ENCODE measurements around the gene UTP4. TPM values are rescaled to one million over a fixed set of nuclear protein-coding genes. Genes with fewer than 3 reads are reported as not detected.

UTP4 gene
- total RNA-seq, 1 experiment from 2014 or later = 61.7 TPM

GRCh38 chr16:69108905-69109252 is 23.6 kb upstream of the UTP4 start:
- no TSS peak for BruUV-seq (replicated peaks)
- DNase-seq (ENCODE audit: low read depth, low spot score) (no peak), ATAC-seq (no peak)
- Histone ChIP-seq H3K36me3 (ENCODE audit: control insufficient read depth, insufficient read depth, low read length) (no peaks in the 10 kb centered on the region), H3K4me3 (ENCODE audit: low read depth in 2 of 2, low read length in 2 of 2) (no peak overlapping the region; a peak in 1 of 4 replicates), H3K27me3 (ENCODE audit: control insufficient read depth, insufficient read depth, low read length) (no peaks in the 10 kb centered on the region), H3K4me1 (ENCODE audit: control insufficient read depth, insufficient read depth, low read length) (peaks cover 19% of the 10 kb centered on the region), H3K27ac (ENCODE audit: low read length) (no peak overlapping the region), H3K9me3 (ENCODE audit: control insufficient read depth, insufficient read depth, low read depth, low read length) (no peaks in the 10 kb centered on the region)
- intact Hi-C loops (cut with micrococcal nuclease; ENCODE audit: unreplicated experiment) = loop anchor here (5.0 kb wide), 1 partner anchor 207 kb away; no protein-coding TSS in a partner anchor
- TF ChIP-seq SIN3A (IDR thresholded peaks at IDR 0.05; ENCODE audit: borderline replicate concordance, insufficient read depth, low read depth, low read length) (no peak), TCF7L2 (IDR thresholded peaks at IDR 0.05; ENCODE audit: low read depth, low read length) (no peak), REST (IDR thresholded peaks at IDR 0.05; ENCODE audit: insufficient read depth in 1 of 2, low read depth in 2 of 2, low read length in 1 of 2) (no peak), POLR2AphosphoS5 (IDR thresholded peaks at IDR 0.05; ENCODE audit: low read depth, low read length) (no peak)
- TF ChIP-seq, protein P1, sequence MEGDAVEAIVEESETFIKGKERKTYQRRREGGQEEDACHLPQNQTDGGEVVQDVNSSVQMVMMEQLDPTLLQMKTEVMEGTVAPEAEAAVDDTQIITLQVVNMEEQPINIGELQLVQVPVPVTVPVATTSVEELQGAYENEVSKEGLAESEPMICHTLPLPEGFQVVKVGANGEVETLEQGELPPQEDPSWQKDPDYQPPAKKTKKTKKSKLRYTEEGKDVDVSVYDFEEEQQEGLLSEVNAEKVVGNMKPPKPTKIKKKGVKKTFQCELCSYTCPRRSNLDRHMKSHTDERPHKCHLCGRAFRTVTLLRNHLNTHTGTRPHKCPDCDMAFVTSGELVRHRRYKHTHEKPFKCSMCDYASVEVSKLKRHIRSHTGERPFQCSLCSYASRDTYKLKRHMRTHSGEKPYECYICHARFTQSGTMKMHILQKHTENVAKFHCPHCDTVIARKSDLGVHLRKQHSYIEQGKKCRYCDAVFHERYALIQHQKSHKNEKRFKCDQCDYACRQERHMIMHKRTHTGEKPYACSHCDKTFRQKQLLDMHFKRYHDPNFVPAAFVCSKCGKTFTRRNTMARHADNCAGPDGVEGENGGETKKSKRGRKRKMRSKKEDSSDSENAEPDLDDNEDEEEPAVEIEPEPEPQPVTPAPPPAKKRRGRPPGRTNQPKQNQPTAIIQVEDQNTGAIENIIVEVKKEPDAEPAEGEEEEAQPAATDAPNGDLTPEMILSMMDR (IDR thresholded peaks at IDR 0.05) = no peak
- ChIA-PET POLR2A (no interaction called here), CTCF (no interaction called here)
- in situ Hi-C loops (cut with HindIII; ENCODE audit: low pct_unique_long_range_greater_than_20kb, low sequenced_read_pairs) = no loop called here

- H3K27ac ChIP-seq (ENCODE audit: low read length) = no peak overlapping the region
- TF ChIP-seq SIN3A (IDR thresholded peaks at IDR 0.05; ENCODE audit: borderline replicate concordance, insufficient read depth, low read depth, low read length) (no peak), REST (IDR thresholded peaks at IDR 0.05; ENCODE audit: insufficient read depth in 1 of 2, low read depth in 2 of 2, low read length in 1 of 2) (no peak)
- TF ChIP-seq, protein P1 (IDR thresholded peaks at IDR 0.05) = no peak
- peaks cover 19% of the 10 kb centered on the region for H3K4me1 ChIP-seq (ENCODE audit: control insufficient read depth, insufficient read depth, low read length)
- ATAC-seq (no peak), DNase-seq (ENCODE audit: low read depth, low spot score) (no peak)
- no peak overlapping the region for H3K4me3 ChIP-seq (ENCODE audit: low read depth in 2 of 2, low read length in 2 of 2)
- H3K27me3 ChIP-seq (ENCODE audit: control insufficient read depth, insufficient read depth, low read length) = no peaks in the 10 kb centered on the region
- CTCF ChIA-PET = no interaction called here
- no TSS peak for BruUV-seq (replicated peaks)
- H3K9me3 ChIP-seq (ENCODE audit: control insufficient read depth, insufficient read depth, low read depth, low read length) = no peaks in the 10 kb centered on the region
- intact Hi-C loops (cut with micrococcal nuclease; ENCODE audit: unreplicated experiment) (loop anchor here (5.0 to 10.0 kb wide), 2 partner anchors 207 to 255 kb away; no protein-coding TSS in a partner anchor), in situ Hi-C loops (cut with HindIII; ENCODE audit: low pct_unique_long_range_greater_than_20kb, low sequenced_read_pairs) (no loop called here)
- no peaks in the 10 kb centered on the region for H3K36me3 ChIP-seq (ENCODE audit: control insufficient read depth, insufficient read depth, low read length)
- POLR2A ChIA-PET = no interaction called here
These were observed 22.8 kb upstream of the UTP4 start for GRCh38 chr16:69109486-69110270.

Measured in Panc1 (cell line).